ENCODE results near the gene NFYC. TPM values are rescaled to one million over a fixed set of nuclear protein-coding genes. Genes with fewer than 3 reads are reported as not detected.
A peak's percentile ranks its signal among the peaks of the same experiment; 100 is the strongest.

NFYC gene
- 17.9 and 18.5 TPM in 2 replicates for total RNA-seq (2012; rRNA removed)

- Histone ChIP-seq H3K4me1 (ENCODE audit: control insufficient read depth, insufficient read depth, low read length) (peaks cover 13% of the 10 kb centered on the region), H3K36me3 (ENCODE audit: insufficient read depth, low read length) (no peaks in the 10 kb centered on the region), H3K9me3 (replicated peaks; ENCODE audit: low read length) (no peaks in the 10 kb centered on the region), H3K4me2 (ENCODE audit: low read length) (peak within 1 kb of the TSS; percentile 84), H3K4me3 (ENCODE audit: low read length) (peak within 1 kb of the TSS; percentile 97), H3K9ac (ENCODE audit: low read depth, low read length) (peak within 1 kb of the TSS; percentile 98), H3K27me3 (ENCODE audit: control insufficient read depth, insufficient read depth, low read length) (no peaks in the 10 kb centered on the region)
Observed at GRCh38 chr1:40691538-40692428, at the start of gene NFYC. Gene NFYC (plus strand): TSS chr1:40691704. CDS start chr1:40738844, 47,140 bp downstream.

GRCh38 chr1:40645118-40645680 is 46.3 kb upstream of the NFYC start:
- no peaks in the 10 kb centered on the region for H3K36me3 ChIP-seq (ENCODE audit: insufficient read depth, low read length)
- H3K4me1 ChIP-seq (ENCODE audit: control insufficient read depth, insufficient read depth, low read length), result no peaks in the 10 kb centered on the region
- H3K4me3 ChIP-seq (ENCODE audit: low read length), result no peak overlapping the region
- H3K9me3 ChIP-seq (replicated peaks; ENCODE audit: low read length), result no peaks in the 10 kb centered on the region
- no peak overlapping the region for H3K4me2 ChIP-seq (ENCODE audit: low read length)
- H3K9ac ChIP-seq (ENCODE audit: low read depth, low read length), result no peak overlapping the region
- H3K27me3 ChIP-seq (ENCODE audit: control insufficient read depth, insufficient read depth, low read length), result peaks cover 26% of the 10 kb centered on the region

- Histone ChIP-seq H3K9me3 (replicated peaks; ENCODE audit: low read length) (no peaks in the 10 kb centered on the region), H3K4me1 (ENCODE audit: control insufficient read depth, insufficient read depth, low read length) (no peaks in the 10 kb centered on the region), H3K4me3 (ENCODE audit: low read length) (no peak overlapping the region), H3K36me3 (ENCODE audit: insufficient read depth, low read length) (no peaks in the 10 kb centered on the region), H3K9ac (ENCODE audit: low read depth, low read length) (no peak overlapping the region), H3K27me3 (ENCODE audit: control insufficient read depth, insufficient read depth, low read length) (peaks cover 26% of the 10 kb centered on the region), H3K4me2 (ENCODE audit: low read length) (no peak overlapping the region)
Observed at GRCh38 chr1:40646315-40646714, 45.2 kb upstream of the NFYC start.

- no peak overlapping the region for H3K9ac ChIP-seq (ENCODE audit: low read depth, low read length)
- H3K27me3 ChIP-seq (ENCODE audit: control insufficient read depth, insufficient read depth, low read length), result peaks cover 39% of the 10 kb centered on the region
- H3K4me1 ChIP-seq (ENCODE audit: control insufficient read depth, insufficient read depth, low read length), result no peaks in the 10 kb centered on the region
- H3K9me3 ChIP-seq (replicated peaks; ENCODE audit: low read length), result no peaks in the 10 kb centered on the region
- H3K36me3 ChIP-seq (ENCODE audit: insufficient read depth, low read length), result no peaks in the 10 kb centered on the region
- no peak overlapping the region for H3K4me3 ChIP-seq (ENCODE audit: low read length)
- H3K4me2 ChIP-seq (ENCODE audit: low read length), result no peak overlapping the region
Observed at GRCh38 chr1:40648200-40648599, 43.3 kb upstream of the NFYC start.

GRCh38 chr1:40648928-40649591 is 42.4 kb upstream of the NFYC start:
- Histone ChIP-seq H3K9ac (ENCODE audit: low read depth, low read length) (no peak overlapping the region), H3K27me3 (ENCODE audit: control insufficient read depth, insufficient read depth, low read length) (peaks cover 46% of the 10 kb centered on the region), H3K9me3 (replicated peaks; ENCODE audit: low read length) (no peaks in the 10 kb centered on the region), H3K36me3 (ENCODE audit: insufficient read depth, low read length) (no peaks in the 10 kb centered on the region), H3K4me1 (ENCODE audit: control insufficient read depth, insufficient read depth, low read length) (no peaks in the 10 kb centered on the region), H3K4me2 (ENCODE audit: low read length) (no peak overlapping the region), H3K4me3 (ENCODE audit: low read length) (no peak overlapping the region)

GRCh38 chr1:40649592-40649930 is 41.9 kb upstream of the NFYC start:
- H3K9ac ChIP-seq (ENCODE audit: low read depth, low read length), result no peak overlapping the region
- H3K4me1 ChIP-seq (ENCODE audit: control insufficient read depth, insufficient read depth, low read length), result no peaks in the 10 kb centered on the region
- no peak overlapping the region for H3K4me2 ChIP-seq (ENCODE audit: low read length)
- no peaks in the 10 kb centered on the region for H3K9me3 ChIP-seq (replicated peaks; ENCODE audit: low read length)
- peaks cover 49% of the 10 kb centered on the region for H3K27me3 ChIP-seq (ENCODE audit: control insufficient read depth, insufficient read depth, low read length)
- H3K4me3 ChIP-seq (ENCODE audit: low read length), result no peak overlapping the region
- H3K36me3 ChIP-seq (ENCODE audit: insufficient read depth, low read length), result no peaks in the 10 kb centered on the region

- Histone ChIP-seq H3K4me3 (ENCODE audit: low read length) (no peak overlapping the region), H3K4me2 (ENCODE audit: low read length) (no peak overlapping the region), H3K9ac (ENCODE audit: low read depth, low read length) (no peak overlapping the region), H3K4me1 (ENCODE audit: control insufficient read depth, insufficient read depth, low read length) (no peaks in the 10 kb centered on the region), H3K9me3 (replicated peaks; ENCODE audit: low read length) (no peaks in the 10 kb centered on the region), H3K36me3 (ENCODE audit: insufficient read depth, low read length) (no peaks in the 10 kb centered on the region), H3K27me3 (ENCODE audit: control insufficient read depth, insufficient read depth, low read length) (peaks cover 49% of the 10 kb centered on the region)
Observed at GRCh38 chr1:40650075-40650474, 41.4 kb upstream of the NFYC start.

GRCh38 chr1:40651138-40651857 is 40.2 kb upstream of the NFYC start:
- no peaks in the 10 kb centered on the region for H3K4me1 ChIP-seq (ENCODE audit: control insufficient read depth, insufficient read depth, low read length)
- H3K27me3 ChIP-seq (ENCODE audit: control insufficient read depth, insufficient read depth, low read length), result peaks cover 56% of the 10 kb centered on the region
- H3K4me3 ChIP-seq (ENCODE audit: low read length), result no peak overlapping the region
- no peaks in the 10 kb centered on the region for H3K9me3 ChIP-seq (replicated peaks; ENCODE audit: low read length)
- H3K4me2 ChIP-seq (ENCODE audit: low read length), result no peak overlapping the region
- H3K36me3 ChIP-seq (ENCODE audit: insufficient read depth, low read length), result no peaks in the 10 kb centered on the region
- no peak overlapping the region for H3K9ac ChIP-seq (ENCODE audit: low read depth, low read length)

GRCh38 chr1:40652468-40652867 is 39.0 kb upstream of the NFYC start:
- H3K4me2 ChIP-seq (ENCODE audit: low read length), result no peak overlapping the region
- H3K4me1 ChIP-seq (ENCODE audit: control insufficient read depth, insufficient read depth, low read length), result no peaks in the 10 kb centered on the region
- H3K4me3 ChIP-seq (ENCODE audit: low read length), result no peak overlapping the region
- no peak overlapping the region for H3K9ac ChIP-seq (ENCODE audit: low read depth, low read length)
- H3K27me3 ChIP-seq (ENCODE audit: control insufficient read depth, insufficient read depth, low read length), result peaks cover 63% of the 10 kb centered on the region
- no peaks in the 10 kb centered on the region for H3K36me3 ChIP-seq (ENCODE audit: insufficient read depth, low read length)
- H3K9me3 ChIP-seq (replicated peaks; ENCODE audit: low read length), result no peaks in the 10 kb centered on the region

- Histone ChIP-seq H3K9ac (ENCODE audit: low read depth, low read length) (no peak overlapping the region), H3K4me2 (ENCODE audit: low read length) (no peak overlapping the region), H3K4me3 (ENCODE audit: low read length) (no peak overlapping the region), H3K36me3 (ENCODE audit: insufficient read depth, low read length) (no peaks in the 10 kb centered on the region), H3K9me3 (replicated peaks; ENCODE audit: low read length) (no peaks in the 10 kb centered on the region), H3K4me1 (ENCODE audit: control insufficient read depth, insufficient read depth, low read length) (no peaks in the 10 kb centered on the region), H3K27me3 (ENCODE audit: control insufficient read depth, insufficient read depth, low read length) (peaks cover 62% of the 10 kb centered on the region)
Observed at GRCh38 chr1:40652979-40653378, 38.5 kb upstream of the NFYC start.

- Histone ChIP-seq H3K36me3 (ENCODE audit: insufficient read depth, low read length) (no peaks in the 10 kb centered on the region), H3K27me3 (ENCODE audit: control insufficient read depth, insufficient read depth, low read length) (peaks cover 66% of the 10 kb centered on the region), H3K4me2 (ENCODE audit: low read length) (no peak overlapping the region), H3K4me1 (ENCODE audit: control insufficient read depth, insufficient read depth, low read length) (no peaks in the 10 kb centered on the region), H3K9me3 (replicated peaks; ENCODE audit: low read length) (no peaks in the 10 kb centered on the region), H3K9ac (ENCODE audit: low read depth, low read length) (no peak overlapping the region), H3K4me3 (ENCODE audit: low read length) (no peak overlapping the region)
Observed at GRCh38 chr1:40653851-40654537, 37.5 kb upstream of the NFYC start.
